Mesendoderm (in vitro differentiated cells): ENCODE data around the gene JAG2.

Experiments used
- DNase-seq: peaks from one replicate; pipeline ENCODE4 v3.0.0; 2013
- H2AK5ac ChIP-seq: 2 replicates; pipeline ENCODE4 v1.6.1; 2013; ENCODE audit warnings: low read length, inconsistent platforms
- H2BK120ac ChIP-seq: 2 replicates; pipeline ENCODE4 v1.6.1; 2013; ENCODE audit warnings: low read depth, mild to moderate bottlenecking, low read length, moderate library complexity, mixed read lengths
- H2BK15ac ChIP-seq: replicated peaks from 2 replicates; pipeline ENCODE4 v1.6.1; 2013; ENCODE audit warnings: low read depth, mild to moderate bottlenecking, moderate library complexity
- H2BK5ac ChIP-seq: 2 replicates; pipeline ENCODE4 v1.6.1; 2013; ENCODE audit warnings: low read length, inconsistent platforms
- H3K18ac ChIP-seq: 2 replicates; pipeline ENCODE4 v1.6.1; 2013; ENCODE audit warnings: mild to moderate bottlenecking, low read length, mixed read lengths
- H3K23ac ChIP-seq: one replicate; pipeline ENCODE4 v1.6.1; 2013; ENCODE audit warnings: low read length
- H3K27ac ChIP-seq: 2 replicates; pipeline ENCODE4 v1.5.1; 2013; ENCODE audit warnings: low read depth, mild to moderate bottlenecking, inconsistent platforms, low read length, moderate library complexity
- H3K27me3 ChIP-seq: 2 replicates; pipeline ENCODE4 v1.6.1; 2013; ENCODE audit warnings: low read length, control low read depth, mild to moderate bottlenecking, inconsistent platforms; ENCODE audit not compliant: insufficient read depth, poor library complexity
- H3K36me3 ChIP-seq: 2 replicates; pipeline ENCODE4 v1.6.1; 2013; ENCODE audit warnings: low read length, inconsistent platforms; ENCODE audit not compliant: control insufficient read depth, insufficient read depth
- H3K4ac ChIP-seq: one replicate; pipeline ENCODE4 v1.6.1; 2013; ENCODE audit warnings: low read depth, mild to moderate bottlenecking, low read length, moderate library complexity
- H3K4me1 ChIP-seq: 2 replicates; pipeline ENCODE4 v1.6.1; 2013; ENCODE audit warnings: low read depth, low read length, inconsistent platforms; ENCODE audit not compliant: control insufficient read depth
- H3K4me2 ChIP-seq: 2 replicates; pipeline ENCODE4 v1.6.1; 2013; ENCODE audit warnings: low read length
- H3K4me3 ChIP-seq: 2 replicates; pipeline ENCODE4 v1.5.1; 2013; ENCODE audit warnings: mild to moderate bottlenecking, low read length
- H3K56ac ChIP-seq: one replicate; pipeline ENCODE4 v1.6.1; 2013; ENCODE audit warnings: low read length
- H3K79me1 ChIP-seq: 2 replicates; pipeline ENCODE4 v1.6.1; 2013; ENCODE audit warnings: low read length, inconsistent platforms
- H3K79me2 ChIP-seq: 2 replicates; pipeline ENCODE4 v1.6.1; 2013; ENCODE audit warnings: mild to moderate bottlenecking, low read length; ENCODE audit not compliant: control insufficient read depth, insufficient read depth
- H3K9ac ChIP-seq: 2 replicates; pipeline ENCODE4 v1.6.1; 2013; ENCODE audit warnings: low read length, inconsistent platforms
- H4K5ac ChIP-seq: one replicate; pipeline ENCODE4 v1.6.1; 2013; ENCODE audit warnings: low read length
- H4K8ac ChIP-seq: one replicate; pipeline ENCODE4 v1.6.1; 2013; ENCODE audit warnings: low read depth, mild to moderate bottlenecking, control low read depth, low read length, moderate library complexity
- WGBS: extraction: QIAGEN DNeasy Blood & Tissue Kit; methylation state at CpG from one replicate; pipeline ENCODE4 v1.1.7; 2013; ENCODE audit warnings: low lambda C conversion rate, missing lambda C conversion rate; ENCODE audit not compliant: insufficient coverage; ENCODE audit errors: extremely low coverage; 5-methylcytosine and 5-hydroxymethylcytosine counted together

Gene JAG2

GRCh38 chr14:105152794-105153241, 15.8 kb downstream of the JAG2 start:
- H3K4me3 ChIP-seq, result no peak overlapping the region
- no peak overlapping the region for H3K4ac ChIP-seq
- H2AK5ac ChIP-seq, result no peak overlapping the region
- H3K23ac ChIP-seq, result no peak overlapping the region
- no peak overlapping the region for H2BK5ac ChIP-seq
- no CpG with 5 or more reads among the region's 14 CpGs for WGBS
- no peaks in the 10 kb centered on the region for H3K27me3 ChIP-seq
- no peaks in the 10 kb centered on the region for H3K36me3 ChIP-seq
- H3K18ac ChIP-seq, result no peak overlapping the region
- H3K79me2 ChIP-seq, result no peaks in the 10 kb centered on the region
- H3K27ac ChIP-seq, result no peak overlapping the region
- no peak overlapping the region for H3K9ac ChIP-seq
- H3K4me1 ChIP-seq, result no peaks in the 10 kb centered on the region
- H3K4me2 ChIP-seq, result no peak overlapping the region
- H4K8ac ChIP-seq, result no peak overlapping the region
- no peak overlapping the region for H2BK15ac ChIP-seq
- H2BK120ac ChIP-seq, result no peak overlapping the region
- no peak overlapping the region for H3K56ac ChIP-seq
- H4K5ac ChIP-seq, result no peak overlapping the region
- no peak for DNase-seq
- H3K79me1 ChIP-seq, result no peaks in the 10 kb centered on the region

DNA sequence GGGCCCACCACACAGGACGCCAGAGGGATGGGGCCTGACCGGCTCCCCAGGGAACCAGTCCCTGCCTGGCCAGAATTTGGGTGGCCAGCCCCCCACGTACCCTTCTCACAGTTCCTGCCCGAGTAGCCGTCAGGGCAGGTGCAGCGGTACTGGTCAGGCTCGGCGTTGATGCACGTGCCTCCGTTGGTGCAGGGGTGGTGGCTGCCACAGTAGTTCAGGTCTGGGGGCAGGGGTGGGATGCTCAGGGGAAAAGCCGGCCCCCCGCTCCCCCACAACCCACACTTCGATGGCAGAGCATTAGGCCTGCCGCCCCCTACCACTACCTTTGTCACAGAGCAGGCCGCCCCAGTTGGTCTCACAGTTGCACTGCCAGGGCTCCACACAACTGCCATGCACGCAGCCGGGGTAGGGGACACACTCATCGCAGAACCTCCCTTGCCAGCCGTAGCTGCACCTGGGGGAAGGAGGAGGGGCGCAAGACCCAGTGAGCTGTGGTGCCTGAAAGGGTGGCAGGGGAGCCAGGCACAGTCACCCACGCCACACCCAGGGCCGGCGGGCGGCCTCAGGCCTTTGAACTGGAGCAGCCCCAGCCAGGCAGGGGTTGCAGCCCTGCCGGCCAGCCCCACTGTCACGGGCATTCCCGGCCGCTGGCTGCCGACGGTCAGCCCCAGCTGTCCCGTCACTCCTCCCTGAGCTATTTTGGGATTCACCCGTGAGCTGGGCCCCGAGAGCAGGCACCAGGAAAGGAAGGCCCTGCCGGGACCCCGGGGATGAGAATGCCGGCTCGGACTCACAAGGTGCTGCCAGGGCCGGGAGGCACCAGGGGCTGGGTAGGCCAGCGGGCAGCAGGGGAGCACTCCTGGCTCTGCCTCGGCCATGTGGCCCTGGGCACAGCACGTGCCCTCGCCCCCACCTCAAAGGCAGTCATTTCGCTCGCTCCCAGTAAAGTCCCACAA, 16.5 kb downstream of the JAG2 start:
- Histone ChIP-seq H3K4me1 (no peaks in the 10 kb centered on the region), H3K4me3 (no peak overlapping the region), H2AK5ac (no peak overlapping the region), H3K79me2 (no peaks in the 10 kb centered on the region), H2BK15ac (no peak overlapping the region), H3K4me2 (no peak overlapping the region), H4K8ac (no peak overlapping the region), H2BK5ac (no peak overlapping the region), H3K18ac (no peak overlapping the region), H2BK120ac (no peak overlapping the region), H3K27ac (no peak overlapping the region), H3K23ac (no peak overlapping the region), H3K79me1 (no peaks in the 10 kb centered on the region), H3K4ac (no peak overlapping the region), H3K27me3 (no peaks in the 10 kb centered on the region), H3K9ac (no peak overlapping the region), H3K36me3 (no peaks in the 10 kb centered on the region), H3K56ac (no peak overlapping the region), H4K5ac (no peak overlapping the region)
- WGBS, result no CpG with 5 or more reads among the region's 44 CpGs
- DNase-seq, result no peak

DNA sequence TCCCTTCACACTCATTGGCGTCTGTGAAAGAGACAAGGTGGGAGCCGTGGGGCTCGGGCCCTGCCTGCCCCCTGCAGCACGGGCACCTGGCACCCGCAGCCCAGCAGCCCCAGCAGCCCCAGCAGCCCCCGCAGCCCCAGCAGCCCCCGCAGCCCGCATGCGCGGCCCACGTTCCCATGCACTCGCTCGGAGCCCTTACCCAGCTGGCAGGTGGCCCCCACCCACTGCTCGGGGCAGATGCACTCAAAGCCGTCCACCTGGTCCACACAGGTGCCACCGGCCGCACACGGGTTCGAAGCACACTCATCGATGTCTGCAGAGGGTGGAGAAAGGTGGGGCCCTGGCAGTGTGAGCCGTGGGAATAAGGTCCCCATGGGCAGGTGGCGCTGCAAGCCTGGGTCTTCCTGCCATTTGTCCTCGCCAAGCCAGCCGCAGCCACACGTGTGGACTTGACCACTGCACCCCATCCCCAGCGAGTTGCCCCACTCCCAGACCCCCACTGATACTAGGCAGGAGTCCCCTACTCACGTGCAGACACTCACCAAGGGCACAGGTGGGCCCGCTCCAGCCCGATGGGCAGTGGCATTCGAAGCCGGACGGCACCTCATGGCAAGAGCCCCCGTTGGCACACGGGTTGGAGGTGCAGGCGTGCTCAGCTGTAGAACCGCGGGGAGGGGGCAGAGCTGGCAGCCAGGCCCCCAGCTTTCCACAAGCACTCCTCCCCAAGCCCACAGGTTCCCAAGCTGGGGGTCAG, 17.3 kb downstream of the JAG2 start:
- no peak overlapping the region for H2AK5ac ChIP-seq
- no peak overlapping the region for H3K18ac ChIP-seq
- no peak for DNase-seq
- H2BK5ac ChIP-seq, result no peak overlapping the region
- H2BK15ac ChIP-seq, result no peak overlapping the region
- no peak overlapping the region for H3K9ac ChIP-seq
- no peak overlapping the region for H3K4ac ChIP-seq
- H3K27me3 ChIP-seq, result no peaks in the 10 kb centered on the region
- H3K27ac ChIP-seq, result no peak overlapping the region
- no peak overlapping the region for H3K56ac ChIP-seq
- H3K4me2 ChIP-seq, result no peak overlapping the region
- WGBS, result no CpG with 5 or more reads among the region's 37 CpGs
- H4K5ac ChIP-seq, result no peak overlapping the region
- no peaks in the 10 kb centered on the region for H3K79me1 ChIP-seq
- no peak overlapping the region for H4K8ac ChIP-seq
- H3K23ac ChIP-seq, result no peak overlapping the region
- H3K36me3 ChIP-seq, result no peaks in the 10 kb centered on the region
- no peaks in the 10 kb centered on the region for H3K79me2 ChIP-seq
- H3K4me3 ChIP-seq, result no peak overlapping the region
- H2BK120ac ChIP-seq, result no peak overlapping the region
- H3K4me1 ChIP-seq, result no peaks in the 10 kb centered on the region

DNA sequence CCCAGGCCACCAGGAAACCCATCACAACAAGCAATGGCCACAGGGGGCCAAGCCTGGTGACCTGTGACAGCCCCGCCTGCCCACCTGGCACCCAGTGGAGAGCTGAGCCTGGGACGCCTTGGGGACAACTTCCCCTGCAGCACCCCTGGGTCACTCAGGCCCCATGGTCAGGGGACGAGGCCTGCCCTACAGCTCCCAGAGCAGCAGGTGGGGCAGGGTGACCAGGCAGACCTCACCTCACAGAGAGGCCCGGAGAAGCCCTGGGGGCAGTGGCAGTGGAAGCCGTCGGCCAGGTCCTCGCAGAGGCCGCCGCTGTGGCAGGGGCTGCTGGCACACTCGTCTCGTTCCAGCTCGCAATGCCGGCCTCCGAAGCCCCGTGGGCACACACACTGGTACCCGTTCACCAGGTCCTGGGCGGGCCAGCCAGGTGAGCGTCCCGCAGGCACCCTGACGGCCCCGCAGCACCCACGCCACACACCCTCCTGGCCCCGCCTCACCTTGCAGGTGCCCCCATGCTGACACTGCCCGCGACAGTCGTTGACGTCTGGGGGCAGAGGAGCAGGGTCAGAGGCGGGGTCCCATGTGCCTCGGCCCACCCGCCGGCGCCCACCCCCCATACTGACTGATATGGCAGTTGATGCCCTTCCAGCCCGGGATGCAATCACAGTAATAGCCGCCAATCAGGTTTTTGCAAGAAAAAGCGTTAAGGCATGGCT, 18.1 kb downstream of the JAG2 start:
- H3K4me3 ChIP-seq, result no peak overlapping the region
- no CpG with 5 or more reads among the region's 35 CpGs for WGBS
- H4K8ac ChIP-seq, result no peak overlapping the region

GRCh38 chr14:105150026-105150367, 18.6 kb downstream of the JAG2 start:
- Histone ChIP-seq H3K4me2 (no peak overlapping the region), H3K36me3 (no peaks in the 10 kb centered on the region), H3K79me1 (no peaks in the 10 kb centered on the region), H3K4ac (no peak overlapping the region), H2BK5ac (no peak overlapping the region), H3K4me3 (no peak overlapping the region), H2AK5ac (no peak overlapping the region), H2BK15ac (no peak overlapping the region), H3K23ac (no peak overlapping the region), H2BK120ac (no peak overlapping the region), H3K4me1 (no peaks in the 10 kb centered on the region), H4K8ac (no peak overlapping the region), H3K27ac (no peak overlapping the region), H3K79me2 (no peaks in the 10 kb centered on the region), H3K56ac (no peak overlapping the region), H3K18ac (no peak overlapping the region), H3K27me3 (no peaks in the 10 kb centered on the region), H4K5ac (no peak overlapping the region), H3K9ac (no peak overlapping the region)
- WGBS, result no CpG with 5 or more reads among the region's 4 CpGs
- DNase-seq, result no peak

More for the DNA sequence above, 18.1 kb downstream of the JAG2 start:
- H3K27ac ChIP-seq, result no peak overlapping the region
- H3K4me2 ChIP-seq, result no peak overlapping the region
- no peak overlapping the region for H2BK120ac ChIP-seq
- H3K36me3 ChIP-seq, result no peaks in the 10 kb centered on the region
- no peak overlapping the region for H3K4ac ChIP-seq
- H3K4me1 ChIP-seq, result no peaks in the 10 kb centered on the region
- no peaks in the 10 kb centered on the region for H3K79me1 ChIP-seq
- H3K79me2 ChIP-seq, result no peaks in the 10 kb centered on the region
- no peak overlapping the region for H2BK15ac ChIP-seq
- no peak overlapping the region for H4K5ac ChIP-seq
- H3K9ac ChIP-seq, result no peak overlapping the region
- H3K23ac ChIP-seq, result no peak overlapping the region
- DNase-seq, result no peak
- H3K27me3 ChIP-seq, result no peaks in the 10 kb centered on the region
- no peak overlapping the region for H3K56ac ChIP-seq
- H2AK5ac ChIP-seq, result no peak overlapping the region
- H3K18ac ChIP-seq, result no peak overlapping the region
- H2BK5ac ChIP-seq, result no peak overlapping the region
